A204.1 (cell line): Measurements from ENCODE around the gene MAD1L1.

Experiments
- FAIRE-seq: peaks from 2 replicates; lab custom pipeline; 2012; peaks lifted over from hg19 to GRCh38; lab: Jason Lieb, UNC

The MAD1L1 gene

DNA sequence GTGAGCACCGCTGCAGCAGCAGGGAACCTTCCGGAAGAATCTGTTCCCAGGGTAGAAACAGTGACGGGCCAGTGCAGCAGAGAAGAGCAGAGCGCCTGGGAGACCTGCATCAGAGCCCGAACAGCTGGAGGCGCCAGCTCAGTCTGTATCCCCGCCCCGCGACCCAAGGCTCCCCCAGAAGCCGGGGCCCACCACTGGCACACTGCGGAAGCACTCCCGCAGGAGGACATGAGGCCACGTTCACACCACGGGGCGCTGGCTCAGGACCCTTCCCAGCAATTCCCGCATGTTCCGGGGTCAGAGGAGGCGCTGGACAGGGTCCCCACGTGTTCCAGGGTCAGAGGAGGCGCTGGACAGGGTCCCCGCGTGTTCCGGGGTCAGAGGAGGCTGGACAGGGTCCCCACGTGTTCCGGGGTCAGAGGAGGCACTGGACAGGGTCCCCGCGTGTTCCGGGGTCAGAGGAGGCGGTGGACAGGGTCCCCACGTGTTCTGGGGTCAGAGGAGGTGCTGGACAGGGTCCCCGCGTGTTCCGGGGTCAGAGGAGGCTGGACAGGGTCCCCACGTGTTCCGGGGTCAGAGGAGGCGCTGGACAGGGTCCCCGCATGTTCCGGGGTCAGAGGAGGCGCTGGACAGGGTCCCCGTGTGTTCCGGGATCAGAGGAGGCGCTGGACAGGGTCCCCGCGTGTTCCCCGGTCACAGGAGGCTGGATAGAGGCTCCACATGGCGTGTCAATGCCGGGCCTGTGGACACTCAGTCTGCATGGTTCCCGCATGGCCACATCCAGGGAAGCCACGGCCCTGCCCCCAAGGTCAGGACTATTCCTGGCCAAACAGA, 117.6 kb downstream of the MAD1L1 start:
- FAIRE-seq, result no peak

DNA sequence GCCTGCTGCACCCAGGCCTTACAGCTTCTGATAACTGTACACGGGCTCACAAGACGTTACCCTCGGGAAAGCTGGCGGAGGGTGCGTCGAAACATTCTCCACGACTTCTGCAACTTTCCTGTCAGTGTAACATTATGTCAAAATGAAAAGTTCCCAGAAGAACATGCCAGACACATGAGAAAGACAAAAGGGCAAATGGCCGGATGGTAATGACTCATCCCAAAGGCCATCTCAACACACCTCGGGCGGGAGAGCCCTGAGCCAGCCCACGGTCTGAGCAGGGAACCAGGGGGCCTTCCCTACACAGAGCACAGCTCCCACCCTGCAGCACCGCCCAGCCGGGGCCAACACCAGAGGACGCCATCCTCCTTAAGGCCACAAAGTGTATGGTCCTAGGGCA, 118.7 kb downstream of the MAD1L1 start:
- FAIRE-seq, result no peak

DNA sequence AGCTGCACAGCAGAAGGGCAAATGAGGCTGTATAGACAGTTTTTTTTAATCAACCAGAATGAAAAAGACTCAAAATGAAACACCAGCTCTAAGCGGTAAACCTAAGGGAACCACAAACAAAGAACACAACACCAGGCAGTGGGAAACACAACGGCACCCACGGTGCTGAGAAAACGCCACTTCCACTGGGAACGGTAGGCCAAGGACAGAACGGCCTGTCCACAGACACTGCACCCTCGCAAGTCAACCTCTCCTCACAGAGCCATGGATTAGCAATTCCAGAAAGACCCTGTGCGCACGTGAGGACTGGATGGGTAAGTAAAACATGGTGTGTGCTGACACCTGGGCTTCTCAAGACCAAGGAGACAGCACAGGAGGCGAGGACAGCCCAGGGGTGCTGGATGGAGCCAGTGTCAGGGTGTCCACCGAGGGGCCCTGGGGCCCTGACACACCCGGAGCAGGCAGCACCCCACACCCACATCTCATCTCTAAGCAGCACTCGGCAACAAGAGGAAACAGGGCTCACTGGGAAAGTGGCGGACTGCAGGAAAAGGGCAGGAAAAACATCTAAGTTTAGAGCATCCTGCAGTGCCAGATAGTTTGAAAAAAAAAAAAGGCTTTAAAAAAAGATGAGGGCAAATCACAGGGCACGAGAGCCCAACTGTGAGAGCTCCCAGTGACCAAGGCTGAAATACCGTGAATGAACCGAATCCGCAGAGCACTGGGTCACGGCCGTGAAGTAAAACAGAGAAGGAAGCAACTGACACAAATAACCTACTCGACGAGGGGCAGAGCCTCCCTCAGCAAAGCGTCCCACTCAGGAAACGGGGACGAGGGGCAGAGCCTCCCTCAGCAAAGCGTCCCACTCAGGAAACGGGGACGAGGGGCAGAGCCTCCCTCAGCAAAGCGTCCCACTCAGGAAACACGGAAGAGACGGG, 120.2 kb downstream of the MAD1L1 start:
- no peak for FAIRE-seq

DNA sequence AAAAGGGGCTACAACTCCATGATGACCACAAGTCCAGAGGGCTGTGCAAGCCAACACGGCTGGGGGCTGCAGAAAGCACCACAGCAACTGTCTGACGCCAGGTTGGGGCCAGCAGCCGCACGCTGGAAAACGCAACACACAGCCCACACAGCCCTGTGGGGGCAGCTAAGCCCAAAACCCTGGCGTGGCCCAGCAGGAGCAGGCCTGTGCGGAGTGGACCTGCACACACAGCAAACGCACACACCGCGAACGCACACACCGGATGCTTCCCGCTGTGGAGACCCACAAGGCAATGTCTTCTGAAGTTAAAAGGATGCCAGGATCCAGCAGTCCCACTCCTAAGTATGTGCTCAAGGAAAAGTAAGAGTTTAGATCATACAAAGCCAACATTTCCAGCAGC, 121.2 kb downstream of the MAD1L1 start:
- FAIRE-seq, result no peak

DNA sequence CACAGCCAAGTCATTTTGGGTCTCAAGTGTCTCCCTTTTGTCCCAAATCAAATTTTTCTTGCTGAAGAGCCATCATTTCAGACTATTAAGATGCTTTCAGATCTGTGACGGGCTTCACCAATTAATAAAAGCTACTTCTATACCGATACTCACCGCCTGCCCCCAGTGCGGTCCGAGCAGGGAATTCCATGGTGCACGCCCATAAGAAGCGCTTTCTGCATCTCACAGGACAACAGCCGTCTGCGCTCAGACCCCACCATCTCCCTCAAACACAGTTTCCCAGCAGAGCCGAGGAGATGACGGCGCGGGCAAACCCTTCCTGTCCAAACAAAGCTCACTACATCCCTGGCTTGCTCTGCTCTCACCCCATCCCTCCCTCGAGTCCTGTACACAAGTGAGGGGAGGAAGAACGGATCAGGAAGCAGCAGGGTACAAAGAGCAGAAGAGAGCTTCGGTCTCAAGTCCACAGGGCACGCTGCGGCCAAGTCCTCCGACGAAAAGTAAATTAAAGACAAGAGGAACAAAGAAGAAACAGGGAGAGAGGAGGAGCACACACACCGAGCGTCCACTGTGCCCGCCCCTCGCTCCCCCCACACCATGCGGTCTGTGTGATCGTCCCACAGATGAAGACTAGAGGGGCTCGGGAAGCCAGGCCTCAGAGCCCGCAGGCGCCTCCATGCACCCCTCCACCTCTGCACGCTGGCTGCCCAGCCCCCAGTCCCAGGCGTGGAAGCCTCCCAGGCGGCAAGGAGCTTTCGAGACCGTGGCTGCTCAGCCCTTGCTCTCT, 121.9 kb downstream of the MAD1L1 start:
- no peak for FAIRE-seq

DNA sequence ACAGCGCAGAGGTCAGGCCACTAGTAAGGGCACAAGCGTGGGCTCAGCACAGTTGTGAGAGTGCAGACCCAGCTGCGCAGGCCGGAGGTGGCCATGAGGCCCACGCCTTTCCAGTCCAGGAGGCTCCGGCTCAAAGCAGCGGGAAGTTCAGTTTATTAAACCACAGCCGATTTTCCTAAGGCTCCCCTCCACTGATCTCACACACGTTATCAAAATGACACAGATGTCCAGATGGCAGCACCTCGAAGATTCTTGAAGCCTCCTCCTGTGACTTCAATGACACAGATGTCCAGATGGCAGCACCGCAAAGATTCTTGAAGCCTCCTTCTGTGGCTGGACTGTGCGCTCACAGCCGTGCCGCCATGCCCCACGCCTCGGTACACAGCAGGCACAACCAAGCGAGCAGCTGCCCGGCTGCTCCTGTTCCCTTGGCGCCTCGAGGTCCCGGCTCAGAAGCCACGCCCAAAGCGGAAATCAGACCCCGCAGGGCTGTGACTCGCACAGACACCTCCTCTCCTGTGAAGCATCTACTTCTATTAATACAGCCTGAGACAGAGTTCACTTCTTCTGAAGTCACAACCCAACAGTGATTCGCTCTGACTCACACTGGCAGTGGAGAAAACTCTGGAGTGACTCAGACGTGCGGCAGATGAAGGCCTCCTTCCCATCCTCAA, 122.7 kb downstream of the MAD1L1 start:
- FAIRE-seq, result no peak

DNA sequence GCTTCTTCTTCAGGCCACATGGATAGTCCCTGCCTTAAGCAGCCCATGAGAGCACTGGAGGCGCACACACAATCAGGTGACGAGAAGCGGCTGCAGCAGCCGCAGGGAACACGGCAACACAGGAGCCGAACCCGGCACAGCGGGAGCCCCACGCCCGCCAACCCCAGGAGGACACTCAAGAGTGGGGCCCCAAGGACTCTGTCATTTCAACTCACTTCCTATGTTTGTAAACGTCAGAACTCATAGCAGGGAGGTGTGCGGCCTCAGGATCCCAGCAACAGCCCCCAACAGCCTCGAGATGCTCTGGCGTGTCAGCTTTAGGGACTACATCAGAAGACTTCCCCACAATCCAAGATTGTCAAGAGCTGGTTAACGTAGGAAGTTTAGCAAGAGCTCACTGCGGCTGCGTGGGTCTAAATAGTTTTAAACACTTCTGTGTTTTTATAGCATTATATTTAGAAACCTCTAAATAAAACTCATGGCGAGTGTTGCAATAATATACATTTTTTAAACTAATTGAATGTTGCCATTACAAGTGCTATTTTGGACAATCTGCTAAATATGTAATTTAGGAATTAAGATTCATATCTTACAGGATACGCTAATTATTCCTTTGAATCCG, 123.4 kb downstream of the MAD1L1 start:
- FAIRE-seq, result no peak

DNA sequence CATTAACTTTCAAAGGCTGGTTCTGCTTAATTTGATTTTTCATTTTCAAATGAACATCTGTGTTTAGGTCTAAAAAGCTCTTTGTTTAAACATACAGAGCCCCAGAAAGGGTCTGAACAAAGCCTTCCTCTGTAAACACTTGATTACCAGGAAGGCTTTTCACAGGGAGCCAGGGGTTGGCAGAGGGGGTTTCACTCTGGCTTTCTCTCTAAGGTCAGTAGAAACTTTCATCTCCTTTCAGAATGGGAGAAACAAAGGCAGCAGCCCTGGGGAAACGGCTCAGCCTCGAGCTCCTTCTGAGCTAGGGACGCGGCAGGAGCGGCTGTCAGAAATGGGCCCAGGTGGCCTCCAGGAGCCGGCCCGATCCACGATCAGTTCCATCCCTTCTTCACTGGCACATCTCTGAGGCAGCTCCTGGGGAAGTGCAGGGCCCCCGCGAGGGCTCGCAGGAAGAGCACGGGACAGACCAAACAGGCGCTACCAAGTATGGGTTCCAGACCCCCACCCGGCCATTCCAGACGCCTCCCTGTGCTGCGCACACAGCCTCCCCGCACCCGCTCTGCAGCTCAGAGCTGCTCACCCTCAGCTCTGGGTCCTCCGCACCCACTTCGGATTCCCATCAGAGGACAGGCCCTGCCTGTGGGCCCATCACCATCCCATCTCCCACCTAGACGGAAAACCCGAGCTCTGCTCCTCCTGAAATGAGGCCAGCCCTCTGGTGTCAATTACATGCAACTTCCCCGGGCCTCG, 124.1 kb downstream of the MAD1L1 start:
- FAIRE-seq, result no peak

DNA sequence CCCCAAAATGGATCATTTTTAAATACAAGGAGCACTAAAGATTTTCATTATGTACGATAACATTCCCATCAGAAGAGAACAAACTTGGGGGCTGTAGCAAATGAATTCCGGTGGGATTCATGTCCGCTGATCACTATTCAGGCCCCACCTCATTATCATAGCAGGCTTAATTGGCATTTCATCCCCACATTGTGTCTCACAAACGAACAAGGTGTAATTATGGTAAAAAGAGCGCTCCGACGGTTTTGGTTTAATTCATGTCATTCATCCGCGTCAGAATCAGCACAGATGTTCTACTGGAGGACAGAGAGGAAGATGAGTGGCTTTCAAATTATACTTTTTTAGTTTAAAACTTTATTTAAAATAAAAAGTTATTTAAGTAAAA, 124.7 kb downstream of the MAD1L1 start:
- FAIRE-seq, result no peak

DNA sequence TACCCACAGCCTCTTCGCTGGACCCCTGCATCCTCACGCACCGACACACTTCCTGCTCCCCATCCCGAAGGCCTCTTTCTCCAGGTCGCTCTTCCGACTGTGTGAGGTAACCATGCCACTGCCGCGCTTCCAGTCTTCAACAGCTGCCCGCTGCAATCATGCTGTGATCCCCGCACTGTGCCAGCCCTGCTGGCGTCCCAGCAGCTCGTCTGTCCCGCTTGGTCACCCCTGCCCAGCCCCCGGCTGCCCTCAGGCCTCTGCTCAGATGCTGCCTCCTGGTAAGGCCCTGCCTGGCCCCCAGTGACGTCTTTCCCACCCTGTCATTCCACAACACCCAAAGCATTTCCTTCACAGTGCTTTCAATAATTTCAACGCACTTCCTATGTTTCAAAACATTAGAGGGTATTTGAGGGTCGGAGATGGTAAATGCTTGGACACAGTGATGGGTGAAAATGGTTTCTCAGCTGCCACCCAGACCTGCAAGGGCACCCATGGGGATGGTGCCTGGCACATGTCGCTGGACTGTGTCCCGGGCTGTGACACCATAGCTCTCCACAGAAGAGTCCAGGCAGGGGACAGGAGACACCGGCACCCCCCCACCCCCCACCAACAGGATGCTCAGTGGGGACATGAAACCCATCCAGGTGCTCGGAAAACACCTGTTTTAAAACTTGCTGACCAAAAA, 125.2 kb downstream of the MAD1L1 start:
- FAIRE-seq, result no peak

DNA sequence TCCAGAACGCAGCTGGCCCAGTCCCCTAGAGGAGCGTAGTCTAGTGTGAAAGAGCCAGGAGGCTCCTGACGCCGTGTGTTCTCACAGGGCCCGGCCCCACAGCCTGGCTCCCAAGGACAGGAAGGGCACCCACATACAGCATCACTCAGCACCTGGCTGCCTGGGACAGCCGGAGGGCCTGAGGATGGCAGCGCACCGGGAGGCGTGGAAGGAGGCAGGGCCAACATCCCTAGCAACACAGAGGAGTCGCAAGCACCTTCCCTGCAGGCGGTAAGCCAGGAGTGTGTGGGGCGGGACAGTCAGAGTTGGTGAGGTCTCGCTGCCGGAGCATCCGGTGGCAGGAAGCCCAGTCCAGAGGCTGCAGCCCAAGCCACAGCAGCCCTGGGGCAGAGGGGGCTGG, 125.8 kb downstream of the MAD1L1 start:
- no peak for FAIRE-seq

DNA sequence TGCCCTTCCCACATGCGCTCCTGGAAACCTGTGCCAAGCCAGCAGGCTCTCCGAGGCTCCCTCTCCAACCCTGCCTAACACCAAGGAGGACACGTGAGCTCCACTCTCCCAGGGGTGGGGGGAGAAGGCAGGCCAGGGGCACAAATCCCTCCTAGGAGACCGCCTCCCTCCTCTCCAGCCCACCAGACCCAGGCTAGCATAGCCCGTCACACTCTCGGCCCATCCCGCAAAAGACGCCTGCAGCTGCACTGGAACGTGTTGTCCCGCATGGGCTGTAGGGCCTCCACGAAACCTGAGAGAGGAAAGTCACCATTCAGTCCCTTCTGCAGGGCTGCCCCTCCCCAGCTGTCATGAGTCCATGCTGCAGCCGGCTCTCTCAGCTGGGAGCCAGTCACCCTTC, 126.3 kb downstream of the MAD1L1 start:
- no peak for FAIRE-seq

DNA sequence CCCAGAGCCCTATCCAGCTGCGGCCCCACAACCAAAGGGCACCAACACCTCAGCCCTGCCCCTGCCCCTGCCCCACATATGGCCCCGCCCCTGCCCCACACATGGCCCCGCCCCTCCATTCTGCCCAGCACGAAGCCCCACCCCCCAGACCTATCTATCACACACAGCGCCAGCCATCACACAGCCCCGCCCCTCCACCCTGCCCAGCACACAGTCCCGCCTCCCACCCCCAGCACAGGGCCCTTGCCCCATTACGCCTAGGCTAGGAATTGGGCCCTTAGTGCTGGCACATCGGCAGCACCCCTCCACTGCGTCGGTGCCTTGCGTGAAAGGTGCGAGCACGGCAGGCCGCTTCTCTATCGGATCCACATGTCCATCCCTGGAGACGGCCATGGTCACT, 126.8 kb downstream of the MAD1L1 start:
- FAIRE-seq, result no peak

DNA sequence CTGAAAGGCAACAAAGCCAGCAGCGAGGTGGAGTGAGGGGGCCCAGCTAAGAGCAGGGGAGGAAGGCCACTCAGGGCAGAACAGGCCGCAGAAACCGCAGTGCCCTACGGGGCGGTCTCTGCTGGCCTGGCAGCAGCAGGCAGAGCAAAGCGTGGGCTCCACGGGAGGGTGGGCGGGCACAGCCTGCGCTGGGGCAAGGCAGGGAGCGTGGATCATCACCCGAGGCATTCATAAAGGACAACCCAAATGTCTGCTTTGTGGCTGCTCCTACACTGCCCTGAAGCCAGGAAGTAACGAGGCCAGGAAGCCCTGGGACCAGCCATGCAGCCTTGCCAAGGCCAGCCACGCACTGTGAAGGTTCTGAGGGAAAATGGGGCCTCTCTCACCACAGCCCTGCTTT, 127.5 kb downstream of the MAD1L1 start:
- FAIRE-seq, result no peak

DNA sequence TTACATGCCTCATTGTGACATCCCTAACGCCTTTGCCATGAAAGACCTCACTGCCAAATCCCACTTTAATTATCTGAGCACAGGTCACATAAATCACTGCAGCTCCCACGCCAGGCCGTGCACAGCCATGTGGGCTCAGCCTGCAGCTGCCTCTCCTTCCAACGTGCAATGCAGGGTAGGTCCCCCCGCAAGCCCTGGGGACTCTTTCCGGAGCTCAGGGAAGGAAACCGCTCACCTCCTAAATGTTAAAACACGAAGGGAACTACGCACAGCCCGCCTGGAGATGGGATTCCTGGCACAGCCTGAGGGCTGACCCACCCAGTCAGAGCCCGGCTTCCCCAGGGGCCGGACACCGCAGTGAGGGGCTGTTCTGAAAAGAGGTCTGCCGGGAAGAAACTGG, 128.0 kb downstream of the MAD1L1 start:
- no peak for FAIRE-seq

DNA sequence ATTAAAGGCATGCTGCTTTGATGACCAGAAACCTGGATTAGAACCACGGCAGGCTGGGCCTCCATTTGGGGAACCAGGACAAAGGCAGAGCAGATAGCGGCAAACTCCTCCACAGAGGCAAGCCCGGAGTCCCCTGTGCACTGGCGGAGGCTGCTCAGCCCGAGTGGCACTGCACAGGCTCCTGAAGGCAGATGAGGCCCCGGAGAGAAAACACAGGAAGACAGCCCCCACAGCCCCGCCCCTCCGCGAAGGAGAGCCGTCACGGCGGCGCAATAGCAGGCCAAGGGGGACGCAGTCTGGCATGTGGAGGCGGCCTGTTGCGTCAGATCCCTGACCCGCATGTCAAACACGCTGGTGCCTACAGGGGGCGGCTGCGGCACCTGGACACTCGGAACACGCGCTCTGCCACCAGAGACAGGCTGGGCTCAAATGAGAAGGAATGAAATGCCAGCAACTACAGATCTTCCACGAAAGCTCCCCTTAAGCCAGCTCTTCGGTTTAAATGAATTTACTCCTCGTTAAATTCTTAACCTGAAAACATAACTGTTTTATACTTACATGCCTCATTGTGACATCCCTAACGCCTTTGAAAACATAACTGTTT, 128.5 kb downstream of the MAD1L1 start:
- no peak for FAIRE-seq

DNA sequence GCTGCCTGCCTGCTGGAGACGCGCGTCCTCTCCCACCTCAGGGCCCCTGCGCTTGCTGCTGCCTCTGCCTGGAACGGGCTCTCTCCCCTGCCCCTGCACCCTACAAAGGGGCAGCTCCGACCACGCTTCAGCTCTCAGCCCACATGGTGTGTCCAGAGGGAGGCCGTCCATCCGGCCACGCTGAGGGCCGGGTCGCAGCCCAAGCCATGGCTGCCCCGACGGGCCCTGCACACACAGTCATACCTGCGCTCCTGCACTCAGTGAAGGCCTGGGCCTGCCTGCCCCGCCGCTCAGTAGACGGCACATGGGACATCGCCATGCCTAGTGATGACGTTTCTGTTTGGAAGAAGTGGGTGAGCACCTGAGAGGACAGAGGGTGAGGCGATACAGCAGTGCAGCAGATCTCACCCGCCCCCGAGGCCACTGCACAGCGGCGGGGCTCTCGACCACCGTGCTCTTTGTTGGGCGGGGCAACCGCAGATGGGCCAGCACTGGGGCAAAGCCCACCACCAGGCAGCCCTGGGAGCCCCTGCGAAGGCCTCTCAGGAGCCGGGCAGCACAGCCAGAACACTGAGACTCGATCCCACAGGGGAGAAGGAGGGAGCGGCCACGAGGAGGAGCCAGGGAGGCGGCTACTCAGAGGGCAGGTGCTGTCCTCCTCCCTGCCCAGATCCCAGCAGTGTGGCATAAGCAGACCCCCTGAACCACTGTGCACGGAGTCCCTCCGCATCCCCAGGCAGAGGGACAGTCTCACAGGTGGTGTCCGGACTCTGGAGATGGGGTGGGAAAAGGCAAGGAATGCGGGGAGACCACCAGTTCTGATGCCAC, 129.5 kb downstream of the MAD1L1 start:
- FAIRE-seq, result no peak

DNA sequence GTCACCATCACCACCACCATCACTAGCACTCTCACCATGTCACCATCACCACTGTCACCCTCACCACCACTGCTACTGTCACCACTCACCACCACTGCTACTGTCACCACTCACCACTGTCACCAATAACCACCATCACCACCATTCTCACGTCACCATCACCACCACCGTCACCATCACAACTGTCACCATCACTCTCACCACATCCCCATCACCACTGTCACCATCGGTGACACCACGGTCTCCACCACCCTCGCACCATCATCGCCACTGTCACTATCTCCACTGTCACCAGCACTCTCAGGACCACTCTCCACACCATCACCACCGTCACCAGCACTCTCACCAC, 130.4 kb downstream of the MAD1L1 start:
- no peak for FAIRE-seq
